ENCODE results near the gene SPECC1L.

SPECC1L gene

DNA sequence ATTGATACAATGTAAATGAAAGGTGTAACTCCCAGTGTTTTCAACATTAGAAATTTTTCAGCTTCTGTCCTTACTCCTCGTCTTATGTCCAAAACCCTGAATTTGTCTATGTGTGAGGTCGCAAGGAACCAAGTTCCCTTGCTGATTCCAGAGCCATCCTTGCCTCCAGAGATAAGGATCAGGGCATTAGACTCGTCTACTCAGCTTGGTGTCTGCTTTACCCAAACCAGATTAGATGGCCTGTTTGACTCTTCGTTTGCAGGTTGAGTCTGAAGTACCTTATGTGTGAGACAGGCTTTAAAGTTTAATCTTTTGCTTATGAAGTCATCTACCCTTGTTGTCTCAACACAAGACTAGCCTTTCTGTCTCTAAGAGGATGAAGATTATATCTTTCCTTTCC lies 55.6 kb downstream of the SPECC1L start:
- DNase-seq = no peak

- DNase-seq = no peak
These were observed 57.2 kb downstream of the SPECC1L start for GRCh38 chr22:24327832-24328231.

DNA sequence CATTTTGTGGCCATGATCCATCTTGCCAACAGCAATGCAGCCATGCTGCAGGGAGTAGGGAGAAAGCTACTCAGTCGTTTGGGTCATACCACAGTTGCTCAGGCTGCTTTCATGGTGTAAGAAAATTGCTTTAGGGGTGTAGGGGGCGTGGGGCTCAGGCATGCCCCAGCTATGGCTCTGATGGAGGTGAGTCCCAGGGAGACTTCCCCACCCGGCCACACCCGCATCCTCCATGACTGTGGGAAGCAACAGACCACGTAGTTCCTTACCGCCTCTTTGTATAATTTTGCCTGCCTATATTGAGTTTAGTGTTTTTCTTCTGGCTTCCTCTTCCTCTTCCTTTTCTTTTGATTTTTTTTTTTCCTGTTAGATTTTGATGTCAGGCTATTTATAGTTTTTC lies 58.8 kb downstream of the SPECC1L start:
- DNase-seq = no peak

DNA sequence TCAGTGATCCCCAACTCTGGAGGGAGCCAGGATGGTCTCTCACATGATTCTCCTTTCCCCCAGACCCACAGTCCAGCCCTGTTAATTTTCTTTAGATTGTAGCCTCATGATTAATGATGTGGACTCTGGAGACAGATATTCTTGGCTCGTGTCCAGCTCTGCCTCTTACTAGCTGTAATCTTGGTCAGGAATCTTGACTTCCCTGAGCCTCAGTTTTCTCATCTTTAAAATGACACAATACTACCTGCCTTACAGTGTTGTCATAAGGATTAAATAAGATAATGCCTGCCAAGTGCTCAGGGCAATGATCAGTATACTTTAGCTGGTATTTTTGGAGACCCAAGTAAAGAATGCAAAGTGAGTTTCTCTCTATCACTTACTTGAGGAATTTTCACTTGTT lies 60.0 kb downstream of the SPECC1L start:
- no peak for DNase-seq

DNA sequence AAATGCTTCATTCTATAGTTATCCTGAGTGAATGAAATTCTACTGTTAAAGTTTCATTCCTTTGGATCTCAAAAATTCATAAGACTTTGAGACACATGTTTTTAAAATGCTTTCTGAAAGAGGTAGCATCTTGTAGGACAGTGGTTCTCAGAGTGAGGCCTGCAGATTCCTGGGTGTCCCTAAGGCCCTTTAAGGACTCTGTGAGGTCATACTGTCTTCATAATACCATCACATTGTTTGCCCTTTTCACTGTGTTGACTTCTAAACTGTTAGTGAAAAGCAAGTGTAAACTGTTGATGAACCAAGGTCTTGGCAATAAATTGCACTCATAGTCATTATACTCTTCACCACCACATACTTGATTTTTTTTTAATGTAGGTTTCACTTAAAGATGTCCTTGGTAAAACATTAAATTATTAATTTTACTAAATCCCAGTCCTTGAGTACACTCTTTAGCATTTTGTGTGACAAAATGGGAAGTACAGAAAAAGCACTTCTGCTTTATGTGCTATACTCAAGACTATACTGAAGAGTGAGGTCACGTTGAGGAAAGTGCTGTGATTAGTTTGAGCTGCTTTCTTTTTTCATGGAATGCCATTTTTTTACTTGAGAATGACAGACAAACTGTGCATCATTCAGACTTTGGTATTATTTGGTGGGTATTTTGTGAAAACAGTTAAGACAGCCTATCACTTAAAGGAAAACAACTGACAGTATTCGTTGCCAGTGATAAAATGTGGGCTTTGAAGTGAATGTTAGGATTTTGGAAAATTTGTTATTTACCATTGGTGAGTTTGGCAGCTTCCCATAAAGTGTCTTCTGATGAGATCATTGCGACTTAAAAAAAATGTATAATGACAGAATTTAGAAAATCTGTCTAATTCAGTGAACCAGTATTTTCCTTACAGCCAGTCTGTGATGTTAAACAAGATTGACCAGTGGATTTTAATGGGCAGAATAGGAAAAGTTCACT lies 61.1 kb downstream of the SPECC1L start:
- DNase-seq = no peak

- no peak for DNase-seq
These were observed 62.7 kb downstream of the SPECC1L start for GRCh38 chr22:24333301-24333700.

GRCh38 chr22:24335496-24335895 lies 64.9 kb downstream of the SPECC1L start:
- DNase-seq = peak; percentile 34

GRCh38 chr22:24337894-24338645 lies 67.4 kb downstream of the SPECC1L start:
- no peak for DNase-seq

- DNase-seq = no peak
These were observed 68.3 kb downstream of the SPECC1L start for GRCh38 chr22:24338726-24339451.

- no peak for DNase-seq
These were observed 68.8 kb downstream of the SPECC1L start for GRCh38 chr22:24339452-24339747.

DNA sequence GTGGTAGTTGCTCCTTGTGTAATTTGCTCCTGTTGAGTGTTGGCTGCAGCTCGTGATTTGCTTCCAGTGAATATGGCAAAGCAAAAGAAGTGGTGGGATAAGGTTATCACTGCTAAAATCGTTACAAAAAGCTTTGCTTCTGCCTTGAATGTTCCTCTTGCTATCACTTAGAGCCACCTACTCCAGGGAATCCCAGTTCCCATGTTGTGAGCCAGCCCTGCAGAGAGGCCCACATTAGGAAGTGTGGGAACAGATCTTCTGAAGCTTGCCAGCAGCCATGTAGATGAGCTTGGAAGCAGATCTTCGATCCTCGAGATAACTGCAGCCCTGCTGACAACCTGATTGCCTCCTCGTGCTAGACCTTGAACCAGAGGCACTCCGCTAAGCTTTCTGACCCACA lies 71.0 kb downstream of the SPECC1L start:
- no peak for DNase-seq

GRCh38 chr22:24350627-24351026 lies 80.0 kb downstream of the SPECC1L start:
- no peak for DNase-seq

GRCh38 chr22:24353121-24353520 lies 82.5 kb downstream of the SPECC1L start:
- no peak for DNase-seq

DNA sequence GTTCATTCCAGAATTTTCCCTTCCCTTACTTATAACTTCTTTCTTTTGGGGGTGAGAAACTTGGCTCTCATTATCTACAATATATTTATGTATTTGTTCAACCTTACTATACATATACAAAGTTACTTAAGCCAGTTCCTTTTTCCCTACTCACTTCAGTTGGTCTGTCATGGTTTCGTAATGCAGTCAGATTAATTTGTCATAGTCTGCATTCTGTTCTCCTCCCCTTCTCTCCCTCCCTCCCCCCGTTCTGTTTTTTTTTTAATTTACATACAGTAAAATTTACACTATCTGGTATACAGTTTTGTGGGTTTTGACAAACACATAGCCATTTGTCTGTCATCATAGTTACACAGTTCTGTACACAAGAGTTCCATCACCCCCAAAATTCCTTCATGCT lies 84.9 kb downstream of the SPECC1L start:
- DNase-seq = peak; percentile 67

DNA sequence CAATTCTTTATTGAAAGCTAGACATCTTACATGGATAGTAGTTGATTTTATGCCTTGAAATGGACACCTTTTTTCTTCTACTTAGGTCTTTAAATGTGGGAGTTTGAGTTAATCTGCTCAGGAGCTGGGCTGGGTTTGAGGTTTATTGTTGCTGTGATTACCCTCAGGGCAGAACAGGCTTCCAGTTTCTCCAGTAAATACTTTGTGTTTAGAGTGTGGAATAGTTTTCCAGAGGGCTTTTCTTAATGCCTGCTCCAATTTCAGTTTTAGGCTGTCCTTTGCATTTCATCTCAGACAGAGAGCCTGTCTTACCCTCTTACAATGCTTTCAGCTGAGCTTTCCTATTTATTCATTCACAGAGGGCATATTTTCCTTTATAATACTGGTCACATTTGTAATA lies 86.9 kb downstream of the SPECC1L start:
- DNase-seq = no peak

DNA sequence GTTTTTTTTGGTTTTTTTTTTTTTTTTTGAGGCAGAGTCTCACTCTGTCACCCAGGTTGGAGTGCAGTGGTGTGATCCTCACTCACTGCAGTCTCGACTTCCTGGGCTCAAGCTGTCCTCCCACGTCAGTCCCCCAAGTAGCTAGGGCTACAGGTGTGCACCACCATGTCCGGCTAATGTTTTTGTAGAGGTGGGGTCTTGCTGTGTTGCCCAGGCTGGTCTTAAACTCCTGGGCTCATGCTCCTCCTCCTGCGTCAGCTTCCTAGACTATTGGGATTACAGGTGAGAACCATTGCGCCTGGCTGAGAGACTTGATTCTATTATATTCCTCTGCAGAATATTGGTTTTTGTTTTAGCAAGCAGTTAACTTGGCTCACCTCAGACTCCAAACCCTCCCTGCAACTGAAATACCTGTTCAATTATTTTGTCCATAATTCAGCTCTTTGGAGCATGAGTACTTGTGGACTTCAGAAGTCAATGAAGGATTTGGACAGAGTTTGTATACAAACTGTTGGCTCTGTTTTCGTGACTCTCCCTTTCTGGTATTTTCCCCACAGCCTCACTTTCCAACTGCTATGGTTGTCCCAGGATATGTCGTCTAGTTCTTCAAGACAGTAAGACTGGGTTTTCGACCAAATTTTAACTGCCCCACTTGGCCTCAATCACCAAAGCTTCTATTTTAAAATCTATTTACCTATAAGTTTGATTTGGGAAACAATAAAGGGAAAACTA lies 87.6 kb downstream of the SPECC1L start:
- no peak for DNase-seq

DNA sequence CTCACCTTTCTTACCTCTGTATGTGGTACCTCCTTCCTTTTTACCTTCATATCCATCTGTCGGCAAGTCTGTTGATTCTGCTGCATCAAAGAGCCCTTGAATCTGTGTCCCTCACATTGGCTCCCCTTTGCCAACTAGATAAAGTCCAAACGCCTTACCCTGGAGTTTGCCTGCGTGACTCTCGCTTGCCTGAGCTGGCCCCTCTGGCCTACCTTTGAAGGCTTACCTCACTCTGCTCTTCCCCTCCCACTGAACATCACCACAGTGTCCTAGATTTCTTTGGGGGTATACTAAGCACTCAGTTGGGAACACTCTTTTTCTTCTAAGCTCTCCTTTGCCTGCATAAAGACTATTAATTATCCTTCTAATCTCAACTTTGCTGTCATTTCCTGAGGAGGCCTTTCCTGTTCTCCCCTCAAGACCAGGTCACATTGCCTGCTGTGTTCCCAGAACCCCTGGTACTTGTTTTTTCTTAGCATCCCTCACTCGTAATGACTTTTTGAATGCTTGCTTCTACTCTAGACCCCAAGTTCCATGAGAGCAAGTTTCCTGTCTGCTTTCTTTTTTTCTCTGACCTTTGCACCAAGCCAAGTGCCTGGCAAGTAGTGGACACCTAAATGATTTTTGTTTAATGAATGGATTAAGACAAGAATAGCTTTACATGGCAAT lies 89.0 kb downstream of the SPECC1L start:
- DNase-seq = no peak

DNA sequence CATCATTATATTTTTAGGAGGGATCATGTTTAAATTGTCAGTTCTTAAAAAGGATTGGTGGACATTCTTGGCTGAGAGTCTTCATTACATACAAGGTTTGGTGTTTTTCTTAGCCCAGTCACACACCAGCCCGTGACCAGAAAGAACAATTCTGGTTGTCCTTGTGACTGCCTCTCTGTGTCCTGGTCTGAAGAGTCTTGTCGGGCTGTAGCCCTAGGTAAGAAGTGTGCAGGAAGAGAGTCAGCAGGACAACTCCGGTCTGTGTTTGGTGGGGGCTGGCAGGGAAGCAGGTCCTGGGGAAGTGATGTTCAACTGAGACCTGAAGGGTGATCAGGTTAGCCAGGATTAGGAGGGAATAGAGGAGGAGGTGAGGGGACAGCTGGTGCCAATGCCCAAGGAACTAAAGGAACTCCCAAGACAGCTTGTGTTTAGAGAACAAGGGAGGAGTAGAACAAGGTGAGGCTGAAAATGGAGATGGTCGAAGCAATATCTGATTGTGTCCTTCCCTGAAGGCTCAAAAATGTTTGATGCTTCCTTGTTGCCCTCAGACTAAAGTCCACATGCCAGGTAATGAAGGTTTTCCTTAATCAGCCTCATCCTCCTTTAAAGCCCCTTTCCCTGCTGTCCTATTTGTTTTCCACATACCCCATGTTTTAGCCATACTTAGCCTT lies 91.5 kb downstream of the SPECC1L start:
- no peak for DNase-seq

GRCh38 chr22:24363243-24363642 lies 92.6 kb downstream of the SPECC1L start:
- DNase-seq = no peak

GRCh38 chr22:24366701-24367100 lies 96.1 kb downstream of the SPECC1L start:
- no peak for DNase-seq

DNA sequence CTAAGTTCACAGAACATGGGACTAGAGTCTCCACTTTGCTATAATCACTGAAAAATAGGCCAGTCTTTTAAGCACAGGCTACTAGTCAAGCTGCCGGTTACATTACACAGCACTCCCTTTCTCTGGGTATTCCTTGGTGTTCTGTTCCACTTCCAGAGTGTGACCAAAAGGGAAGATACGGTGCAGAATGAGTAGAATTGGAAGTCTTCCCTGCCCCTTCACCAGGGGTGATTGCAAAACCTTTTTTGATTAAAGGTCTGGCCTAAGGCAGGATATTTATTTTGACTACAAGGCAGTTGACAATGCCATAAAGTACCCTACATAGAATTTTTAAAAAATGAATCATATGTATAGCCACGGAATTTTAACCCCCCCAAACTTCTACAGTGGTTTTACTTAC lies 97.2 kb downstream of the SPECC1L start:
- no peak for DNase-seq

GRCh38 chr22:24370401-24370800 lies 99.8 kb downstream of the SPECC1L start:
- no peak for DNase-seq

All from GF-D8 (cell line).